B cell (primary cell): ENCODE measurements around the gene STEAP1B. TPM values are rescaled to one million over a fixed set of nuclear protein-coding genes. Genes with fewer than 3 reads are reported as not detected.

Experiments used
- ATAC-seq: fragments of 200-7000 bp; cut with Tn5 transposase; one replicate; pipeline ENCODE4 v1.10.0; 2021; ENCODE audit warnings: low read depth, mild to moderate bottlenecking, moderate number of reproducible peaks, moderate library complexity
- CTCF ChIA-PET: fragments of 350-600 bp; sonication (Branson Sonifier 250); formaldehyde crosslinking; loops from one replicate; lab custom pipeline; 2021; ENCODE audit warnings: antibody characterized with exemption, inconsistent platforms; lab: Charles Lee
- POLR2A ChIA-PET: fragments of 350-600 bp; sonication (Branson Sonifier 250); formaldehyde crosslinking; loops from one replicate; lab custom pipeline; 2021; ENCODE audit warnings: antibody characterized with exemption; lab: Charles Lee
- DNase-seq: peaks from one replicate; pipeline ENCODE4 v3.0.0; 2013
- H2AFZ ChIP-seq: 2 replicates; pipeline ENCODE4 v1.6.1; 2012; ENCODE audit warnings: mild to moderate bottlenecking, low read depth, low read length; ENCODE audit not compliant: insufficient read depth, poor library complexity, severe bottlenecking
- H3K27ac ChIP-seq, 2 donors: 1 replicate in 1 of 2; 2 replicates in 1 of 2; pipeline ENCODE4 v1.5.1; 2012 to 2013; ENCODE audit warnings: low read length in 2 of 2, mild to moderate bottlenecking in 2 of 2, moderate library complexity in 1 of 2
- H3K27me3 ChIP-seq, 4 experiments: fragments of 200-600 bp in 1 of 4; sonication (generic) in 1 of 4; replicated peaks in 1 of 4; 1 replicate in 2 of 4; 2 replicates in 2 of 4; pipeline versions ENCODE4 v1.6.1 to v1.7.0; 2013 to 2016; ENCODE audit warnings: low read length in 3 of 4, mild to moderate bottlenecking in 2 of 4, mixed read lengths in 1 of 4, moderate library complexity in 1 of 4; ENCODE audit not compliant: insufficient read depth in 4 of 4, control insufficient read depth in 3 of 4; ENCODE audit errors: control extremely low read depth in 1 of 4
- H3K36me3 ChIP-seq, 2 experiments: replicated peaks in 1 of 2; 1 replicate in 1 of 2; 2 replicates in 1 of 2; pipeline versions ENCODE4 v1.6.1 to v1.7.1; 2013; ENCODE audit warnings: low read length in 1 of 2; ENCODE audit not compliant: insufficient read depth in 2 of 2, control insufficient read depth in 1 of 2; ENCODE audit errors: control extremely low read depth in 1 of 2, extremely low read depth in 1 of 2
- H3K4me1 ChIP-seq, 2 donors: fragments of 200-600 bp in 1 of 2; sonication (generic) in 1 of 2; 1 replicate in 1 of 2; 2 replicates in 1 of 2; pipeline versions ENCODE4 v1.5.1 to v1.6.1; 2013 to 2017; ENCODE audit warnings: low read length in 2 of 2; ENCODE audit not compliant: control insufficient read depth in 2 of 2, insufficient read depth in 2 of 2
- H3K4me2 ChIP-seq: replicated peaks from 2 replicates; pipeline ENCODE3; 2012; ENCODE audit warnings: mild to moderate bottlenecking, low read depth, low read length; ENCODE audit not compliant: poor library complexity, severe bottlenecking
- H3K4me3 ChIP-seq, 5 experiments: fragments of 200-600 bp in 1 of 5; sonication (generic) in 1 of 5; 1 replicate in 3 of 5; 2 replicates in 2 of 5; pipeline versions ENCODE4 v1.5.1 to v1.7.0; 2011 to 2016; ENCODE audit warnings: low read length in 4 of 5, mild to moderate bottlenecking in 4 of 5, low read depth in 2 of 5, control low read depth in 1 of 5, moderate library complexity in 1 of 5; ENCODE audit not compliant: insufficient read depth in 1 of 5; ENCODE audit errors: control extremely low read depth in 1 of 5, extremely low read depth in 1 of 5
- H3K79me2 ChIP-seq: fragments of 200-600 bp; sonication (generic); one replicate; pipeline ENCODE4 v1.6.0; 2016; ENCODE audit warnings: low read length; ENCODE audit not compliant: control insufficient read depth, insufficient read depth
- H3K9ac ChIP-seq: fragments of 200-600 bp; sonication (generic); 2 replicates; pipeline ENCODE4 v1.6.1; 2017; ENCODE audit warnings: mild to moderate bottlenecking, low read length, moderate library complexity
- H3K9me3 ChIP-seq, 3 donors: one replicate each; pipeline versions ENCODE4 v1.6.1 to v1.7.1; 2013; ENCODE audit warnings: low read length in 2 of 3; ENCODE audit not compliant: control insufficient read depth in 2 of 3, insufficient read depth in 1 of 3; ENCODE audit errors: control extremely low read depth in 1 of 3
- H4K20me1 ChIP-seq: 2 replicates; pipeline ENCODE4 v1.6.0; 2012; ENCODE audit warnings: mild to moderate bottlenecking, low read length; ENCODE audit not compliant: insufficient read depth, control insufficient read depth, poor library complexity, severe bottlenecking
- H3K27ac Mint-ChIP-seq: one replicate; pipeline ENCODE4 v1.8.0; 2021; ENCODE audit warnings: mixed read lengths
- H3K27me3 Mint-ChIP-seq: one replicate; pipeline ENCODE4 v1.8.0; 2021; ENCODE audit warnings: mixed read lengths
- H3K4me1 Mint-ChIP-seq: one replicate; pipeline ENCODE4 v1.8.0; 2021; ENCODE audit warnings: mixed read lengths
- H3K4me3 Mint-ChIP-seq: one replicate; pipeline ENCODE4 v1.8.0; 2021; ENCODE audit warnings: mixed read lengths
- H3K9me3 Mint-ChIP-seq: one replicate; pipeline ENCODE4 v1.8.0; 2022; ENCODE audit warnings: mixed read lengths; ENCODE audit not compliant: insufficient read depth
- CTCF ChIP-seq: fragments of 200-600 bp; IDR thresholded peaks from one replicate; pipeline ENCODE4 v1.8.0; 2022; ENCODE audit warnings: antibody characterized with exemption, mild to moderate bottlenecking
- EZH2 ChIP-seq: IDR thresholded peaks from 2 replicates; pipeline ENCODE4 v1.6.1; 2012; ENCODE audit warnings: borderline replicate concordance, low read depth, mild to moderate bottlenecking, moderate library complexity, low read length; ENCODE audit not compliant: insufficient read depth, poor library complexity, severe bottlenecking
- WGBS: methylation state at CpG from one replicate; pipeline ENCODE4 v1.1.5; 2013; ENCODE audit warnings: missing lambda C conversion rate; ENCODE audit not compliant: insufficient coverage; 5-methylcytosine and 5-hydroxymethylcytosine counted together
- intact Hi-C: fragments of 100-400 bp; cut with micrococcal nuclease; formaldehyde crosslinking; loops from one replicate; pipeline ENCODE4 v1.10.0; 2022
- polyA plus RNA-seq: library from polyadenylated mRNA; depleted of rRNA; stranded (reverse); fragments of >200 nt; gene quantifications from 2 replicates; pipeline ENCODE4 v1.2.3, GENCODE V29; 2012
- total RNA-seq, 2 donors: library from RNA; stranded (reverse); fragments of 120-200 nt in 1 of 2; gene quantifications; 1 replicate in 1 of 2; 2 replicates in 1 of 2; pipeline versions ENCODE4 v1.2.3 to v1.2.4, GENCODE V29; 2013 to 2022

STEAP1B gene
- total and polyA plus RNA-seq, 2 donors (not counting 1 experiment from before 2014, with no cell fraction given): 8.8 to 24.7 TPM

GRCh38 chr7:22477876-22478450, 22.0 kb downstream of the STEAP1B start:
- H3K4me1 Mint-ChIP-seq: peaks cover 11% of the 10 kb centered on the region
- H3K4me3 Mint-ChIP-seq: no peak overlapping the region
- intact Hi-C loops: no loop called here
- H4K20me1 ChIP-seq: no peaks in the 10 kb centered on the region
- no peak overlapping the region for H3K27ac ChIP-seq
- no peak overlapping the region for H3K4me2 ChIP-seq
- H3K9me3 Mint-ChIP-seq: no peaks in the 10 kb centered on the region
- POLR2A ChIA-PET: no interaction called here
- H3K79me2 ChIP-seq: no peaks in the 10 kb centered on the region
- H2AFZ ChIP-seq: no peak overlapping the region
- no peaks in the 10 kb centered on the region for H3K27me3 ChIP-seq
- no peaks in the 10 kb centered on the region for H3K36me3 ChIP-seq
- ATAC-seq (no peak), DNase-seq (no peak)
- no peak overlapping the region for H3K27ac Mint-ChIP-seq
- no peak overlapping the region for H3K4me3 ChIP-seq
- no peak for TF ChIP-seq EZH2
- no peak for TF ChIP-seq CTCF
- peaks cover 13 to 18% of the 10 kb centered on the region in 2 donors for H3K4me1 ChIP-seq
- no peak overlapping the region for H3K9ac ChIP-seq
- no peaks in the 10 kb centered on the region for H3K27me3 Mint-ChIP-seq
- H3K9me3 ChIP-seq: no peaks in the 10 kb centered on the region
- CTCF ChIA-PET: interaction anchor here (0.7 kb wide), 1 partner anchor 375 kb away, joined by 4 read pairs; no protein-coding TSS in a partner anchor
- WGBS: 96% methylated on average over 7 of the region's 10 CpGs

GRCh38 chr7:22477262-22477661, 22.7 kb downstream of the STEAP1B start:
- H3K4me3 Mint-ChIP-seq: no peak overlapping the region
- Histone ChIP-seq H3K4me2 (no peak overlapping the region), H3K27ac (no peak overlapping the region), H3K4me1 (peaks cover 13 to 16% of the 10 kb centered on the region in 2 donors), H2AFZ (no peak overlapping the region), H3K36me3 (no peaks in the 10 kb centered on the region), H4K20me1 (no peaks in the 10 kb centered on the region), H3K79me2 (no peaks in the 10 kb centered on the region), H3K9me3 (no peaks in the 10 kb centered on the region), H3K4me3 (no peak overlapping the region), H3K27me3 (no peaks in the 10 kb centered on the region), H3K9ac (no peak overlapping the region)
- intact Hi-C loops: no loop called here
- peaks cover 11% of the 10 kb centered on the region for H3K4me1 Mint-ChIP-seq
- DNase-seq (no peak), ATAC-seq (no peak)
- ChIA-PET CTCF (no interaction called here), POLR2A (no interaction called here)
- H3K9me3 Mint-ChIP-seq: no peaks in the 10 kb centered on the region
- TF ChIP-seq EZH2 (no peak), CTCF (no peak)
- no peaks in the 10 kb centered on the region for H3K27me3 Mint-ChIP-seq
- no peak overlapping the region for H3K27ac Mint-ChIP-seq
- WGBS: no CpG with 5 or more reads among the region's 4 CpGs
